ENCODE data around the gene CRNKL1.
A peak's percentile ranks its signal among the peaks of the same experiment; 100 is the strongest.

CRNKL1 gene

GRCh38 chr20:20063941-20064702 is 11.9 kb upstream of the CRNKL1 start:
- DNase-seq (ENCODE audit: low read depth in 2 of 2), result no peak

- DNase-seq (ENCODE audit: low read depth in 2 of 2), result no peak
Observed at GRCh38 chr20:20060234-20060998, 8.2 kb upstream of the CRNKL1 start.

- no peak for DNase-seq (ENCODE audit: low read depth in 2 of 2)
Observed at GRCh38 chr20:20051767-20052073, 546 bp downstream of the CRNKL1 start.

GRCh38 chr20:20039752-20040387 is 12.4 kb downstream of the CRNKL1 start:
- DNase-seq (ENCODE audit: low read depth in 2 of 2), result no peak

DNA sequence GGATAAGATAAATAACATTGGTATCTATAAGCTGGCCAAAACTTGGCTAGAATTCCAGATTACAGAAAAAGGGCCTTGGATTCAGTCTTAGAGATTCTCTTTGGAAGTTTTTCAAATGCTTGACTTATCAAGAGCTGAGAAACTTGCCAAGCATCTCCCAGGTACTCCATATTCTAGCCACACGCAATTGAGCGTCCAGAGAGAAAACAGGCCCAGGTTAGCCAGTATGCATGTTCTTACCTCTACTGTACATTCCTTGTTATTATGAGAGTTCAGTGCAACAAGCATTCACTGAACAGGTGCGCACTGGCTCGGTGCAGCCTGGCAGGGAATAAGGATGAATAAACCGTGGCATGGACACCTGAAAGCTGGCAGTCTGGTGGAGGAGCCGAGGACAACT is 13.7 kb downstream of the CRNKL1 start:
- DNase-seq (ENCODE audit: low read depth in 2 of 2), result no peak

DNA sequence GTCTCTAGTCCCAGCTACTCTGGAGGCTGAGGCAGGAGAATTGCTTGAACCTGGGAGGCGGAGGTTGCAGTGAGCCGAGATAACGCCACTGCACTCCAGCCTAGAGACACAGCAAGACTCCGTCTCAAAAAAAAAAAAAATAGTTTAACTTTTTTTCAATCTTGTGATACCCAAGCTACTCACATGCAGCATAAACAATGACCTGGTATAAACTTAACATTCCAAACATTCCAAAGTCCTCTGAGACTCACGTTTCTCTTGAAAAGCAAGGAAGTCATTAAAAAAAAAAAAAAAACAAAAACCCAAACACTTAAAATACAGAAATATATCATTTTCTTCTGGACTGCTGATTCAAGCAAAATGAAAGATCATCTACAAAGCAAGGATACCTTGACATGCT is 14.3 kb downstream of the CRNKL1 start:
- no peak for DNase-seq (ENCODE audit: low read depth in 2 of 2)

GRCh38 chr20:20036756-20037155 is 15.5 kb downstream of the CRNKL1 start:
- no peak for DNase-seq (ENCODE audit: low read depth in 2 of 2)

DNA sequence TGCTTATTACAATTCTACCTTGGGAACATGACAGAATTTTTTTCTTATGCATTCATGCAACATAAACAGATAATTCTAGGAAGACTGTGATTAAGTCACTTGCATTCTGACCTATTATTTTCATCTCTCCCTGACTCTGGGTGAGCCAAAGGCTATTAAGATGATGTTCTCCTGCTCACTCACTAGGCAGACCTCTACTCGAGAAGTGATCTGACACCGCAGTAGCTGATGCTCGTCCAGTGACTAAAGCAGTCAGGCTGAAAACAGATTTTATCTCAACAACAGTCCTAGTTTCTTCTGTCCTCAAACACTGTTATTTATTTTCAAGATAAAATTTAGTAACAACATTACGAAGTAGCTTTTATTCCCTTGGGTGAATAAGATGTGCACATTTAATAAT is 17.8 kb downstream of the CRNKL1 start:
- no peak for DNase-seq (ENCODE audit: low read depth in 2 of 2)

GRCh38 chr20:20031790-20032189 is 20.5 kb downstream of the CRNKL1 start:
- no peak for DNase-seq (ENCODE audit: low read depth in 2 of 2)

GRCh38 chr20:20027284-20027683 is 25.0 kb downstream of the CRNKL1 start:
- no peak for DNase-seq (ENCODE audit: low read depth in 2 of 2)

GRCh38 chr20:20024942-20025341 is 27.3 kb downstream of the CRNKL1 start:
- DNase-seq (ENCODE audit: low read depth in 2 of 2), result no peak

DNA sequence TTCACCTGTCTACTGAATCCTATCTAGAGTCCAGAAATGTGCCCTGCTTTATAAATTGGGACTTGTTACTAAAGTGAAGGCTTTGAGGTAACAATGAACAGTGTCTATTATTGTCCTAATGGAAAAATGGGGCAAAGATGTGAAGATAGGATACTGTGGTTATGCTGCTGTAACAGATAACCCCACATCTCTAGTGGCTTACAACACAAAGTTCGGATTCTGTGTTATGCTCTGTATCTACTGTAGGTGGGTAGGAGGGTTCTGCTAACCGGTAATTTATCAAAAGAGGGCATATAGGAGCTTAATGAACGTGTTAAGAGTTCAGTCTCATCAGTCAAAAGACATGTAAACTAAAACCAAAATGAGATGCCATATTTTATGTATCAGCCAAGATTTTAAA is 28.9 kb downstream of the CRNKL1 start:
- DNase-seq (ENCODE audit: low read depth in 2 of 2), result no peak

- no peak for DNase-seq (ENCODE audit: low read depth in 2 of 2)
Observed at GRCh38 chr20:20022498-20022897, 29.8 kb downstream of the CRNKL1 start.

DNA sequence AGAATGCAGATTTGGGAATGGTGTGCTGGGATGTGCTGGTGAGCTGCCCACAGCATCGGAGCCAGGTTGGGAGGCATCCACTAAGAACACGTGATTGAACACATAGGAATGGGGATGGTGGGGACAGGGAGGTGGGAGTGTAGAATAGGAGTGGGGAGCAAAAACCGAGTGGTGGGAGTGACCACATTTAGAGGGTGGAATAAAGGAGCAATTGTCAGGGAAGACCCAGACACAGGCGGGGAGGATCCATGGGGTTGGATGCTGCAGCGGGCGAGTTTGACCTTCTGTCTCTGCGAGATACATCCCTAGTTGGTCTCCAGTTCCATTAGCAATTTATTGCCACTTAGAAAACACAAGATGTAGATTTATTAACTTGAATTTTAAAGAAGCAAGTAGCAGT is 30.4 kb downstream of the CRNKL1 start:
- DNase-seq (ENCODE audit: low read depth in 2 of 2), result no peak

GRCh38 chr20:20020908-20021307 is 31.4 kb downstream of the CRNKL1 start:
- DNase-seq (ENCODE audit: low read depth in 2 of 2), result no peak

GRCh38 chr20:20019123-20019522 is 33.1 kb downstream of the CRNKL1 start:
- no peak for DNase-seq (ENCODE audit: low read depth in 2 of 2)

DNA sequence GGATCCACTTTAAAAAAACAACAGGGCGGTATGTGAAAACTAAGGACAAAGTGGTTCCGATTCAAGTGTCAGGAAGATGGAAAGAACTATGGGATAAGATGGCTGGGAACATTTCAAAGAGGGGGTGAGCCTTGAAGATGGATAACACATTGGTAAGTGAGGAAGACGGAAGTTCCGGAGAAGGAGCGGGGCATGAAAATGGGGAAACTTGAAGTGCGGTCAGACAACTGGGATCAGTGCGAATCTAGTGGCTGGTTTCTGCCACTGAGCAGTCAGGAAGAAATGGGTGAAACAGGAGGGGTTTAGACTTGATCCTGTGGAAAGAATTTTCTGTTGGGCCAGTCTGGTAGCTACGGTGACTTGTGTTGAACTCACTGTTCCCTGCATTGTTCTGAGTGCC is 33.9 kb downstream of the CRNKL1 start:
- no peak for DNase-seq (ENCODE audit: low read depth in 2 of 2)

DNA sequence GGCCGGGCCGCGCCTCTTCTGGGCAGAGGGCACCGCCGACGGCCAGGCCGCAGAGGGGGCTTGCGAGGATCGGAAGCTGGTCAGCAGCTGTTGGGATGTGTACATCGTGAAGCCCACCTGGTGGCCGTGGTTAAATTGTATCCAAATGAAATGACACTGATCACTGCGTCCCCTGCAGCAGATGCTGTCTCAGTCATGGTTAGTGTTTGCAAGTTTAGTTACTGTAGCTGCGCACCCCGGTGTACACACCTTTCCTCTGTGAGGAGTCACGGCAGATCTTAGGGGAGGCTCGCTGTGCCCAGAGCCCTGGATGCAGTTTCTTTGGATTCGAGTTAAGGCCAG is 34.5 kb downstream of the CRNKL1 start:
- no peak for DNase-seq (ENCODE audit: low read depth in 2 of 2)

GRCh38 chr20:20017001-20017843 is 35.0 kb downstream of the CRNKL1 start, which contains the start of gene NAA20:
TSS of gene NAA20 (plus strand) at chr20:20017362. CDS start at chr20:20017397, 35 bp downstream.
- DNase-seq (ENCODE audit: low read depth in 2 of 2), result peak; percentile 57 to 59

- DNase-seq (ENCODE audit: low read depth in 2 of 2), result no peak
Observed at GRCh38 chr20:20014659-20015058, 37.6 kb downstream of the CRNKL1 start.

GRCh38 chr20:20012541-20012940 is 39.7 kb downstream of the CRNKL1 start:
- DNase-seq (ENCODE audit: low read depth in 2 of 2), result no peak

Measured in fibroblast of skin of left biceps (primary cell).